Trophoblast cell (in vitro differentiated cells and primary cell): ENCODE results near the gene ZSWIM9.

Experiments used
- DNase-seq, 2 donors: peaks; one replicate each; pipeline ENCODE4 v3.0.0-alpha.2; 2016
- H2AFZ ChIP-seq: 2 replicates; pipeline ENCODE4 v1.6.1; 2013; ENCODE audit warnings: low read length, moderate library complexity, mild to moderate bottlenecking; ENCODE audit not compliant: insufficient read depth, poor library complexity
- H2AK5ac ChIP-seq: 2 replicates; pipeline ENCODE4 v1.6.1; 2013; ENCODE audit warnings: mild to moderate bottlenecking, low read length
- H2BK120ac ChIP-seq: 2 replicates; pipeline ENCODE4 v1.6.1; 2013; ENCODE audit warnings: low read length, mild to moderate bottlenecking, moderate library complexity; ENCODE audit not compliant: insufficient read depth, poor library complexity
- H2BK12ac ChIP-seq: 2 replicates; pipeline ENCODE4 v1.6.1; 2013; ENCODE audit warnings: mild to moderate bottlenecking, low read length, moderate library complexity
- H2BK5ac ChIP-seq: 2 replicates; pipeline ENCODE4 v1.6.1; 2013; ENCODE audit warnings: low read length, low read depth, moderate library complexity, mild to moderate bottlenecking; ENCODE audit not compliant: poor library complexity
- H3K14ac ChIP-seq: 2 replicates; pipeline ENCODE4 v1.6.1; 2013; ENCODE audit warnings: mild to moderate bottlenecking, low read length
- H3K18ac ChIP-seq: 2 replicates; pipeline ENCODE4 v1.6.1; 2013; ENCODE audit warnings: mild to moderate bottlenecking, low read length
- H3K23ac ChIP-seq: 2 replicates; pipeline ENCODE4 v1.6.1; 2013; ENCODE audit warnings: low read length
- H3K27ac ChIP-seq: 2 replicates; pipeline ENCODE4 v1.5.1; 2013; ENCODE audit warnings: low read depth, mild to moderate bottlenecking, inconsistent platforms, low read length, moderate library complexity
- H3K27me3 ChIP-seq: 2 replicates; pipeline ENCODE4 v1.6.1; 2013; ENCODE audit warnings: inconsistent platforms, mild to moderate bottlenecking, low read length, moderate library complexity; ENCODE audit not compliant: insufficient read depth
- H3K36me3 ChIP-seq, 2 experiments: 1 replicate in 1 of 2; 2 replicates in 1 of 2; pipeline ENCODE4 v1.6.1; 2013; ENCODE audit warnings: low read length in 2 of 2, mild to moderate bottlenecking in 2 of 2, moderate library complexity in 1 of 2; ENCODE audit not compliant: insufficient read depth in 2 of 2, control insufficient read depth in 1 of 2
- H3K4ac ChIP-seq: 2 replicates; pipeline ENCODE4 v1.6.1; 2013; ENCODE audit warnings: low read depth, mild to moderate bottlenecking, low read length, moderate library complexity
- H3K4me1 ChIP-seq, 2 experiments: 1 replicate in 1 of 2; 2 replicates in 1 of 2; pipeline ENCODE4 v1.6.1; 2013; ENCODE audit warnings: low read length in 2 of 2, mild to moderate bottlenecking in 2 of 2, moderate library complexity in 1 of 2; ENCODE audit not compliant: insufficient read depth in 2 of 2, control insufficient read depth in 1 of 2
- H3K4me2 ChIP-seq: 2 replicates; pipeline ENCODE4 v1.6.1; 2013; ENCODE audit warnings: inconsistent platforms, mild to moderate bottlenecking, low read length, moderate library complexity
- H3K4me3 ChIP-seq: 2 replicates; pipeline ENCODE4 v1.5.1; 2013; ENCODE audit warnings: mild to moderate bottlenecking, low read depth, low read length, inconsistent platforms
- H3K79me1 ChIP-seq: one replicate; pipeline ENCODE4 v1.6.1; 2013; ENCODE audit warnings: low read length
- H3K79me2 ChIP-seq: 2 replicates; pipeline ENCODE4 v1.6.1; 2013; ENCODE audit warnings: low read length, mild to moderate bottlenecking; ENCODE audit not compliant: control insufficient read depth, insufficient read depth, poor library complexity
- H3K9ac ChIP-seq: 2 replicates; pipeline ENCODE4 v1.6.1; 2013; ENCODE audit warnings: mild to moderate bottlenecking, low read length
- H3K9me3 ChIP-seq: 2 replicates; pipeline ENCODE4 v1.6.1; 2013; ENCODE audit warnings: low read depth, mild to moderate bottlenecking, control low read depth, inconsistent platforms, low read length; ENCODE audit not compliant: insufficient read depth
- H4K12ac ChIP-seq: 2 replicates; pipeline ENCODE4 v1.6.1; 2013; ENCODE audit warnings: low read depth, mild to moderate bottlenecking, low read length, moderate library complexity
- H4K8ac ChIP-seq: 2 replicates; pipeline ENCODE4 v1.6.1; 2013; ENCODE audit warnings: low read depth, mild to moderate bottlenecking, low read length, moderate library complexity
- H4K91ac ChIP-seq: one replicate; pipeline ENCODE4 v1.6.1; 2013; ENCODE audit warnings: low read depth, mild to moderate bottlenecking, low read length, moderate library complexity
- WGBS: extraction: QIAGEN DNeasy Blood & Tissue Kit; methylation state at CpG from one replicate; pipeline ENCODE4 v1.1.7; 2013; ENCODE audit warnings: missing lambda C conversion rate; ENCODE audit not compliant: insufficient read length, insufficient coverage; ENCODE audit errors: extremely low coverage; 5-methylcytosine and 5-hydroxymethylcytosine counted together

The ZSWIM9 gene

DNA sequence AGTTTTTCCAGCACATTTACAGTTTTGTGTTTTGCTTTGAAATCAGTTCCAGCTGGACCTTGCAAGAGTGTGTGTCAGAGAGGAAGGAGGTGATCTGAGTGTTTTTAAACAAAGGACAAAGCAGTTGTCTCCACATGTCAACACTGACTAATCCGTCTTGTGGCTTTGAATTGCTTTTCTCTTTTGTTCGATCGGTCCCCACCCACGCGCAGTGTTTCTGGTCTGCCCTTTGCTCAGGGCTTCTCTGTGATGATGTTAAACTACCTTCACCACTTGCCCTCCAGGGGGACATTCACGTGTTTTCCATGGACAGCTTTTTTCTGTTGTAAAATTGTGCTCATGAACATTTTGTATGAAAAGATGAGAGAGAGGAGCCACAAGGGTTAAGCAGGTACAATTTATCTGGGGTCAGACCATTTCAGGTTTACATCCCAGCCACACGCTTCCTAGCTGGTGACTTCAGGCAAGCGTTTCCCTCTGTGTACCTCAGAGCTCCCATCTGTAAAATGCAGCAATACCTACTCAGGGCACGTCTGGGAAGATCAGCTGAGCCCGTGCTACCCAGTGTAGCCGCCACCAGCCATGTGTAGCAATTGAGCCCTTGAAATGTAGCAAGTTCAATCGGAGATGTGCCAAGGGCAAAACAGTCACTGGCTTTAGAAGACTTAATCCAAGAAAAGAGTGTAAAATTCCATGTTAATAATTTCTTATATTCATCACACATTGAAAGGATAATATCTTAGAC lies 46.4 kb upstream of the ZSWIM9 start:
- peaks cover 42 to 45% of the 10 kb centered on the region in 2 experiments for H3K36me3 ChIP-seq

DNA sequence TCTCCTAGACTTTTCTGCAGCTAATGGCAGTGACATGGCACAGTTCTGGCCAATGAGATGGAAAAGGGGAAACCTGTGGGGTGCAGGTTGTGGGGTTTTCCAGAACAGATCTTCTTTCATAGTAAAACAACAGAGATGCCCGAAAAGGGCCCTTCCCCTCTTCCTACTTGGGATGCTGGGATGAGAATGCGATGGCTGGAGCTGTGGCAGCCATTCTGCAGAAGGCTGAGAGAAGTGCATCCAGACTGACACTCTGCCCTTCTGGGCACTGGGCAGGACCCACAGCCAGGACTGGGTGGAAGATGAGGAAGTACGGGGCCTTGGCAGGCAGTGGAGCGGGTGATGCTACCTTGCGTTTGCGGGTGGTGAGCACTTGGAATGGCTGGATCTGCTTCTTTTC lies 42.9 kb upstream of the ZSWIM9 start:
- Histone ChIP-seq H4K12ac (no peak overlapping the region), H3K36me3 (peaks cover 55 to 60% of the 10 kb centered on the region in 2 experiments), H2BK12ac (no peak overlapping the region), H3K23ac (no peak overlapping the region), H2AK5ac (no peak overlapping the region), H3K4me2 (no peak overlapping the region), H2BK120ac (no peak overlapping the region), H3K14ac (no peak overlapping the region), H3K79me2 (no peaks in the 10 kb centered on the region), H3K9me3 (peaks cover 5% of the 10 kb centered on the region), H3K9ac (no peak overlapping the region), H3K27me3 (no peaks in the 10 kb centered on the region), H3K4me1 (peaks cover 6 to 9% of the 10 kb centered on the region in 2 experiments), H3K27ac (no peak overlapping the region), H4K8ac (no peak overlapping the region), H3K4me3 (no peak overlapping the region), H3K79me1 (peaks cover 8% of the 10 kb centered on the region), H3K4ac (no peak overlapping the region), H2AFZ (no peak overlapping the region), H4K91ac (no peak overlapping the region), H2BK5ac (no peak overlapping the region), H3K18ac (no peak overlapping the region)
- WGBS, result no CpG with 5 or more reads among the region's 6 CpGs
- DNase-seq, result no peak

More for the DNA sequence above, 46.4 kb upstream of the ZSWIM9 start:
- H2BK5ac ChIP-seq, result no peak overlapping the region
- H3K9ac ChIP-seq, result no peak overlapping the region
- H3K9me3 ChIP-seq, result peaks cover 7% of the 10 kb centered on the region
- no CpG with 5 or more reads among the region's 12 CpGs for WGBS
- no peak overlapping the region for H4K8ac ChIP-seq
- H3K79me1 ChIP-seq, result peaks cover 15% of the 10 kb centered on the region
- no peak overlapping the region for H2AK5ac ChIP-seq
- no peak overlapping the region for H3K4ac ChIP-seq
- no peak overlapping the region for H3K4me2 ChIP-seq
- H2BK120ac ChIP-seq, result no peak overlapping the region
- H2AFZ ChIP-seq, result no peak overlapping the region
- H2BK12ac ChIP-seq, result peak overlapping the region; percentile 38
- no peak overlapping the region for H3K23ac ChIP-seq
- H3K14ac ChIP-seq, result no peak overlapping the region
- DNase-seq, result no peak
- no peak overlapping the region for H3K4me3 ChIP-seq
- H4K12ac ChIP-seq, result peak overlapping the region; percentile 45
- H3K27me3 ChIP-seq, result no peaks in the 10 kb centered on the region
- no peaks in the 10 kb centered on the region for H3K79me2 ChIP-seq
- peaks cover 14 to 16% of the 10 kb centered on the region in 2 experiments for H3K4me1 ChIP-seq
- H4K91ac ChIP-seq, result peak overlapping the region; percentile 29
- no peak overlapping the region for H3K27ac ChIP-seq
- no peak overlapping the region for H3K18ac ChIP-seq

DNA sequence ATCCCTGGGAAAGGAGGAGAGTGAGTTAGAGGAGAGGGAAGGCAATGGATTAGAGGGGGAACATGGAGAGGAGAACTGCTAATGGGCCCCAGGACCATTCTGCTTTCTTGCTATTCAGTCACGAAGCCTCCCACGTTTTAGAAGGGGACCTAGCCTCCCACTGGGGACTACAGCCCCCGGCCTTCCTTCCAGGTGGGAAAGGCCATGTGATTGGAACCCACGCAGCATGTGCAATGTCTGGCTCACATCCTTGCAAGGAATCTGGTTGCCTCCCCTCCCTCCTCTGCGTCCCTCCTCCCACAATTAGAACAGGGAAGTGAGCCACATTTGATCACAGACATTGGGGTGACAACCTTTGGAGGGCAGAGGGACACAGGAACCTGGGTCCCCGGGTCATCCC lies 37.4 kb upstream of the ZSWIM9 start:
- Histone ChIP-seq H3K18ac (no peak overlapping the region), H3K36me3 (peaks cover 72 to 73% of the 10 kb centered on the region in 2 experiments), H3K23ac (no peak overlapping the region), H4K91ac (no peak overlapping the region), H3K4ac (no peak overlapping the region), H2BK5ac (no peak overlapping the region), H2AFZ (no peak overlapping the region), H3K27me3 (no peaks in the 10 kb centered on the region), H4K8ac (no peak overlapping the region), H2BK120ac (no peak overlapping the region), H2BK12ac (no peak overlapping the region), H4K12ac (no peak overlapping the region), H3K79me1 (no peaks in the 10 kb centered on the region), H3K14ac (no peak overlapping the region), H3K4me2 (no peak overlapping the region), H3K79me2 (no peaks in the 10 kb centered on the region), H3K4me3 (no peak overlapping the region), H2AK5ac (no peak overlapping the region), H3K4me1 (no peaks in the 10 kb centered on the region), H3K9me3 (no peaks in the 10 kb centered on the region), H3K9ac (no peak overlapping the region), H3K27ac (no peak overlapping the region)
- no CpG with 5 or more reads among the region's 6 CpGs for WGBS
- DNase-seq, result no peak

DNA sequence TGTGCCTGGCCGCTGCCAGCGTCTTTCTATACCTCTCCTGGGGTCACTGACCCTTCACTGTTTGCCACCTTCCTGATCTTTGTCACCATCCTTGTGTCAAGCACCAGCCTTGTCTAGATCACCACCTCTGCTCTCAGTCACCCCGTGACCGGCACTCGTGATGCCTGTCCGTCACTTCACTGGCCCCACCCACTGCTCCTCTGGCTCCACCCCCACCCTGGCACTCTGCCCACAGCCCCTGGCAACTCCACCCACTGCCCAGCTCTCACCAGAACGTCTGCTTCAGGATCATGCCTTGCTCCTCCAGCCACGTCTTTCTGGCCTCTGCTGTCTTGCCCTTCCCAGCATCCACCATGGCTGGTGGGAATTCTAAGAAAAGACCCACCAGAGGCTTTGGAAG lies 35.1 kb upstream of the ZSWIM9 start:
- Histone ChIP-seq H3K27me3 (no peaks in the 10 kb centered on the region), H2AFZ (no peak overlapping the region), H4K91ac (no peak overlapping the region), H3K79me2 (peaks cover 3% of the 10 kb centered on the region), H3K4me2 (no peak overlapping the region), H3K4me1 (peaks cover 5 to 8% of the 10 kb centered on the region in 2 experiments), H3K9ac (no peak overlapping the region), H3K14ac (no peak overlapping the region), H4K12ac (no peak overlapping the region), H3K4ac (no peak overlapping the region), H3K4me3 (no peak overlapping the region), H2BK12ac (no peak overlapping the region), H3K27ac (no peak overlapping the region), H3K79me1 (peaks cover 6% of the 10 kb centered on the region), H3K9me3 (no peaks in the 10 kb centered on the region), H3K36me3 (peaks cover 69 to 70% of the 10 kb centered on the region in 2 experiments), H3K23ac (no peak overlapping the region), H2BK120ac (no peak overlapping the region), H2BK5ac (no peak overlapping the region), H2AK5ac (no peak overlapping the region), H4K8ac (no peak overlapping the region), H3K18ac (no peak overlapping the region)
- no CpG with 5 or more reads among the region's 8 CpGs for WGBS
- DNase-seq, result no peak
